ENCODE measurements around the gene ZNF438. TPM values are rescaled to one million over a fixed set of nuclear protein-coding genes. Genes with fewer than 3 reads are reported as not detected.
"Not testable (repeated sequence)": the region's sequence is repeated elsewhere in the genome, so short reads cannot be mapped to it uniquely, and the experiment has no call there.

ZNF438 gene
- total RNA-seq, 1 donor from 2014 or later = 1.3 TPM

DNA sequence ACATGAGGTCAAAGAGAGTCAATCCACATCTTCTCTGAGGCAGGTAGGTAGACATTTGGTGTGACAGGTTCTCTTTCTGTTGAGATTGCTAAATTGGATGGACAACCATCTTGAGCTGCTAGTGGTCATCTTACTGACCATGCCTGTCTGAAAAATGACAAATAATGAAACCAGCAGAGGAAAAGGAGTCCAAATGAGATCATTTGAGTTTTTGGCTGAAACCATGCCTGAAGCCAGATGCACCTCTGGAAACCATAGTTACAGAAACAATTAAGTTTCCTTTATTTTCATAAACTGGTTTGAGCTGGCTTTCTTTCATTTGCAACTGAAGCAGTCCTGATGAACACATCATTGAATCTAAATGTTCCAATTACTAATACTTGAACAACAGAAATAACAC is 100.6 kb downstream of the ZNF438 start:
- no peaks in the 10 kb centered on the region for H4K20me1 ChIP-seq (ENCODE audit: low read depth)
- H3K27me3 Mint-ChIP-seq (ENCODE audit: insufficient read depth, low read depth) = peaks cover 3% of the 10 kb centered on the region
- H3K4me1 ChIP-seq = no peaks in the 10 kb centered on the region
- no peaks in the 10 kb centered on the region for H3K9me3 ChIP-seq (ENCODE audit: low read depth)
- H3K36me3 ChIP-seq = no peaks in the 10 kb centered on the region
- TF ChIP-seq, protein P1, sequence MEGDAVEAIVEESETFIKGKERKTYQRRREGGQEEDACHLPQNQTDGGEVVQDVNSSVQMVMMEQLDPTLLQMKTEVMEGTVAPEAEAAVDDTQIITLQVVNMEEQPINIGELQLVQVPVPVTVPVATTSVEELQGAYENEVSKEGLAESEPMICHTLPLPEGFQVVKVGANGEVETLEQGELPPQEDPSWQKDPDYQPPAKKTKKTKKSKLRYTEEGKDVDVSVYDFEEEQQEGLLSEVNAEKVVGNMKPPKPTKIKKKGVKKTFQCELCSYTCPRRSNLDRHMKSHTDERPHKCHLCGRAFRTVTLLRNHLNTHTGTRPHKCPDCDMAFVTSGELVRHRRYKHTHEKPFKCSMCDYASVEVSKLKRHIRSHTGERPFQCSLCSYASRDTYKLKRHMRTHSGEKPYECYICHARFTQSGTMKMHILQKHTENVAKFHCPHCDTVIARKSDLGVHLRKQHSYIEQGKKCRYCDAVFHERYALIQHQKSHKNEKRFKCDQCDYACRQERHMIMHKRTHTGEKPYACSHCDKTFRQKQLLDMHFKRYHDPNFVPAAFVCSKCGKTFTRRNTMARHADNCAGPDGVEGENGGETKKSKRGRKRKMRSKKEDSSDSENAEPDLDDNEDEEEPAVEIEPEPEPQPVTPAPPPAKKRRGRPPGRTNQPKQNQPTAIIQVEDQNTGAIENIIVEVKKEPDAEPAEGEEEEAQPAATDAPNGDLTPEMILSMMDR (IDR thresholded peaks at IDR 0.05) = no peak
- TF ChIP-seq EZH2 (IDR thresholded peaks at IDR 0.05) = no peak
- H3K27ac Mint-ChIP-seq = no peak overlapping the region
- H2AFZ ChIP-seq (replicated peaks) = no peak overlapping the region
- H3K36me3 Mint-ChIP-seq = peaks cover 17% of the 10 kb centered on the region
- no peaks in the 10 kb centered on the region for H3K79me2 ChIP-seq (ENCODE audit: low read depth)
- H3K27me3 ChIP-seq = no peaks in the 10 kb centered on the region
- DNase-seq (ENCODE audit: low spot score) = no peak
- no peak overlapping the region for H3K27ac ChIP-seq
- H3K4me3 ChIP-seq = no peak overlapping the region
- no peaks in the 10 kb centered on the region for H3K4me1 Mint-ChIP-seq
- no peak overlapping the region for H3K4me3 Mint-ChIP-seq
- no peaks in the 10 kb centered on the region for H3F3A ChIP-seq (ENCODE audit: low read depth)
- no peak overlapping the region for H3K4me2 ChIP-seq
- H3K9ac ChIP-seq = no peak overlapping the region
- peaks cover 18% of the 10 kb centered on the region for H3K9me3 Mint-ChIP-seq

DNA sequence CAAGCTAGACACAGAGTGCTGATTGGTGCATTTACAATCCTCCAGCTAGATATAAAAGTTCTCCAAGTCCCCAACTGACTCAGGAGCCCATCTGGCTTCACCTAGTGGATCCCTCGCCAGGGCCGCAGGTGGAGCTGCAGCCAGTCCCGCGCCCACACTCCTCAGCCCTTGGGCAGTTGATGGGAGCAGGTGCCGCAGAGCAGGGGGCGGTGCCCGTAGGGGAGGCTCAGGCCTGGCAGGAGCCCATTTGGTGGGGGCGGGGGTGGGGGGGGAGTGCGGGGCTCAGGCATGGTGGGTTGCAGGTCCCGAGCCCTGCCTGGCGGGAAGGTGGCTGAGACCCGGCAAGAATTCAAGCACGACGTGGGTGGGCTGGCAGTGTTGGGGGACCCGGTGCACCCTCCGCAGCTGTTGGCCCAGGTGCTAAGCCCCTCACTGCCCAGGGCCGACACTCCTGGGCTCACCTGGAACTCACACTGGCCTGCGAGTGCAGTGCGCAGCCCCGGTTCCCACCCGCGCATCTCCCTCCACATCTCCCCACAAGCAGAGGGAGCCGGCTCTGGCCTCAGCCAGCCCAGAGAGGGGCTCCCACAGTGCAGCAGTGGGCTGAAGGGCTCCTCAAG is 101.7 kb downstream of the ZNF438 start:
- peaks cover 18% of the 10 kb centered on the region for H3K9me3 Mint-ChIP-seq
- Histone ChIP-seq H3K9me3 (ENCODE audit: low read depth) (no peaks in the 10 kb centered on the region), H3K27me3 (no peaks in the 10 kb centered on the region), H3K4me3 (no peak overlapping the region), H3K27ac (no peak overlapping the region), H4K20me1 (ENCODE audit: low read depth) (no peaks in the 10 kb centered on the region), H3K79me2 (ENCODE audit: low read depth) (no peaks in the 10 kb centered on the region), H3F3A (ENCODE audit: low read depth) (no peaks in the 10 kb centered on the region), H3K4me2 (no peak overlapping the region), H3K9ac (no peak overlapping the region), H3K4me1 (no peaks in the 10 kb centered on the region), H2AFZ (replicated peaks) (no peak overlapping the region), H3K36me3 (no peaks in the 10 kb centered on the region)
- H3K4me3 Mint-ChIP-seq = no peak overlapping the region
- no peak for DNase-seq (ENCODE audit: low spot score)
- TF ChIP-seq EZH2 (IDR thresholded peaks at IDR 0.05) = no peak
- TF ChIP-seq, protein P1 (IDR thresholded peaks at IDR 0.05) = no peak
- TF ChIP-seq EZH2phosphoT487 (IDR thresholded peaks at IDR 0.05) = no peak
- no peak overlapping the region for H3K27ac Mint-ChIP-seq
- no peaks in the 10 kb centered on the region for H3K4me1 Mint-ChIP-seq
- H3K36me3 Mint-ChIP-seq = peaks cover 17% of the 10 kb centered on the region
- peaks cover 3% of the 10 kb centered on the region for H3K27me3 Mint-ChIP-seq (ENCODE audit: insufficient read depth, low read depth)

DNA sequence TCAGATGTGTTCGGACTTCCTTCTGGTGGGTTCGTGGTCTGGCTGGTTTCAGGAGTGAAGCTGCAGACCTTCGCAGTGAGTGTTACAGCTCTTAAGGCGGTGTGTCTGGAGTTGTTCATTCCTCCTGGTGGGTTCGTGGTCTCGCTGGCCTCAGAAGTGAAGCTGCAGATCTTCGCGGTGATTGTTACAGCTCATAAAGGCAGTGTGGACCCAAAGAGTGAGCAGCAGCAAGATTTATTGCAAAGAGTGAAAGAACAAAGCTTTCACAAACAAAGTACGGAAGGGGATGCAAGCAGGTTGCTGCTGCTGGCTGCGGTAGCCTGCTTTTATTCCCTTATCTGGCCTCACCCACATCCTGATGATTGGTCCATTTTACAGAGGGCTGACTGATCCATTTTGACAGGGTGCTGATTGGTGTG is 102.3 kb downstream of the ZNF438 start:
- H3K4me2 ChIP-seq; H3K9ac ChIP-seq; H3K27me3 Mint-ChIP-seq (ENCODE audit: insufficient read depth, low read depth); H3K27me3 ChIP-seq; H3K4me1 ChIP-seq; H3K27ac Mint-ChIP-seq; H3K27ac ChIP-seq; H3K4me3 ChIP-seq; H3K4me1 Mint-ChIP-seq; H3K4me3 Mint-ChIP-seq; H3F3A ChIP-seq (ENCODE audit: low read depth); DNase-seq (ENCODE audit: low spot score); H2AFZ ChIP-seq (replicated peaks); H3K36me3 ChIP-seq; H4K20me1 ChIP-seq (ENCODE audit: low read depth); H3K9me3 ChIP-seq (ENCODE audit: low read depth); H3K79me2 ChIP-seq (ENCODE audit: low read depth): not testable (repeated sequence)
- Mint-ChIP-seq H3K9me3 (peaks cover 22% of the 10 kb centered on the region), H3K36me3 (peaks cover 20% of the 10 kb centered on the region)

DNA sequence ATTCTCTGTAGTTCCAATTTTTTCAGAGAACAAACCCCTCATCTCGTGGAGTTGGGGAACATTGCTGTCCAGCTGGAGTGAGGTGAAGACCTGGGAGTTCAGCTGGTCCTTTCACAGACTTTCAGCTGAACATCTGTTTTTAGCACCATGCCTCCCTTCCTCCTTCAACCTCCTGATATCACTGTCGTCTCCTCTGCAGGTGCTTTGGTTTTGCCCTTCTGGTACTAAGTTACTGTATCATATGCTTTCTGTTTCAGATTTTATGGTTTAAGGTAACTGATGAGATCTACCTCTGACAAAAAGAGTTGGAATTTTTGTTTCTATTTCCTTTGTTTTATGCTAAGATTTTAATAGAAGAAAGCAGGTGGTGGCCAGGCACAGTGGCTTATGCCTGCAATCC is 102.9 kb downstream of the ZNF438 start:
- no peak for DNase-seq (ENCODE audit: low spot score)
- no peak overlapping the region for H3K4me2 ChIP-seq
- no peaks in the 10 kb centered on the region for H3K4me1 ChIP-seq
- Mint-ChIP-seq H3K27me3 (ENCODE audit: insufficient read depth, low read depth) (peaks cover 3% of the 10 kb centered on the region), H3K36me3 (peaks cover 23% of the 10 kb centered on the region), H3K9me3 (peaks cover 26% of the 10 kb centered on the region), H3K4me1 (no peaks in the 10 kb centered on the region), H3K4me3 (no peak overlapping the region), H3K27ac (no peak overlapping the region)
- H3K27ac ChIP-seq = no peak overlapping the region
- H3K4me3 ChIP-seq = no peak overlapping the region
- no peaks in the 10 kb centered on the region for H4K20me1 ChIP-seq (ENCODE audit: low read depth)
- no peaks in the 10 kb centered on the region for H3F3A ChIP-seq (ENCODE audit: low read depth)
- no peak overlapping the region for H3K9ac ChIP-seq
- H2AFZ ChIP-seq (replicated peaks) = no peak overlapping the region
- no peak for TF ChIP-seq EZH2 (IDR thresholded peaks at IDR 0.05)
- TF ChIP-seq, protein P1 (IDR thresholded peaks at IDR 0.05) = no peak
- no peak for TF ChIP-seq EZH2phosphoT487 (IDR thresholded peaks at IDR 0.05)
- no peaks in the 10 kb centered on the region for H3K27me3 ChIP-seq
- H3K36me3 ChIP-seq = no peaks in the 10 kb centered on the region
- H3K9me3 ChIP-seq (ENCODE audit: low read depth) = no peaks in the 10 kb centered on the region
- H3K79me2 ChIP-seq (ENCODE audit: low read depth) = no peaks in the 10 kb centered on the region

Measured in neural progenitor cell (in vitro differentiated cells).